ENCODE measurements around the gene TGFB1I1.

DNA sequence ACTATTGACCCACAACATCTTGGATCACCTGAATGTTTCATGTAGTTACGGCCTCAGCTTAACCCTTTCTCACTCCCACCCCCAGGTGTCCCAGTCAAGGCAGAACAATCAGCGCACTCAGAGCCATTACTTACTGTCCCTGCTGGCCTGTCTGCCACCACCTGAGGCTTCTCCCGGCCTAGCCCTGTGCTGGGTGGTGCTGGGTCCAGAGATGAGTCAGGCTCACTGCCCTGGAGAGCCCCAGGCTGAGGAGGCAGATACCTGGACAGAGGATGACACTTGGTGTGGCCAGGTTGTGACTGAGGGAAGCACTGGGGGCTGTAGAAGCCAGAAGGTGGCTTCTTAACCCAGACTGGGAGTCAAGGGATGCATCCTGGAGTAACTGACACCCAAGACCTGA is 7.0 kb downstream of the TGFB1I1 start:
- TF ChIP-seq, protein P1, sequence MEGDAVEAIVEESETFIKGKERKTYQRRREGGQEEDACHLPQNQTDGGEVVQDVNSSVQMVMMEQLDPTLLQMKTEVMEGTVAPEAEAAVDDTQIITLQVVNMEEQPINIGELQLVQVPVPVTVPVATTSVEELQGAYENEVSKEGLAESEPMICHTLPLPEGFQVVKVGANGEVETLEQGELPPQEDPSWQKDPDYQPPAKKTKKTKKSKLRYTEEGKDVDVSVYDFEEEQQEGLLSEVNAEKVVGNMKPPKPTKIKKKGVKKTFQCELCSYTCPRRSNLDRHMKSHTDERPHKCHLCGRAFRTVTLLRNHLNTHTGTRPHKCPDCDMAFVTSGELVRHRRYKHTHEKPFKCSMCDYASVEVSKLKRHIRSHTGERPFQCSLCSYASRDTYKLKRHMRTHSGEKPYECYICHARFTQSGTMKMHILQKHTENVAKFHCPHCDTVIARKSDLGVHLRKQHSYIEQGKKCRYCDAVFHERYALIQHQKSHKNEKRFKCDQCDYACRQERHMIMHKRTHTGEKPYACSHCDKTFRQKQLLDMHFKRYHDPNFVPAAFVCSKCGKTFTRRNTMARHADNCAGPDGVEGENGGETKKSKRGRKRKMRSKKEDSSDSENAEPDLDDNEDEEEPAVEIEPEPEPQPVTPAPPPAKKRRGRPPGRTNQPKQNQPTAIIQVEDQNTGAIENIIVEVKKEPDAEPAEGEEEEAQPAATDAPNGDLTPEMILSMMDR (IDR thresholded peaks at IDR 0.05; ENCODE audit: low read length): no peak
- no peak for TF ChIP-seq EZH2 (IDR thresholded peaks at IDR 0.05; ENCODE audit: borderline replicate concordance, low read length)

All from OCI-LY1 (cell line).